NCI-H2081 (cell line): ENCODE data around the gene FAM13B.
"Not testable (repeated sequence)": the region's sequence is repeated elsewhere in the genome, so short reads cannot be mapped to it uniquely, and the experiment has no call there.

Source experiments
- DNase-seq, 2 experiments: peaks; one replicate each; lab custom pipeline; 2025; lab: John Stamatoyannopoulos, UW

FAM13B gene

DNA sequence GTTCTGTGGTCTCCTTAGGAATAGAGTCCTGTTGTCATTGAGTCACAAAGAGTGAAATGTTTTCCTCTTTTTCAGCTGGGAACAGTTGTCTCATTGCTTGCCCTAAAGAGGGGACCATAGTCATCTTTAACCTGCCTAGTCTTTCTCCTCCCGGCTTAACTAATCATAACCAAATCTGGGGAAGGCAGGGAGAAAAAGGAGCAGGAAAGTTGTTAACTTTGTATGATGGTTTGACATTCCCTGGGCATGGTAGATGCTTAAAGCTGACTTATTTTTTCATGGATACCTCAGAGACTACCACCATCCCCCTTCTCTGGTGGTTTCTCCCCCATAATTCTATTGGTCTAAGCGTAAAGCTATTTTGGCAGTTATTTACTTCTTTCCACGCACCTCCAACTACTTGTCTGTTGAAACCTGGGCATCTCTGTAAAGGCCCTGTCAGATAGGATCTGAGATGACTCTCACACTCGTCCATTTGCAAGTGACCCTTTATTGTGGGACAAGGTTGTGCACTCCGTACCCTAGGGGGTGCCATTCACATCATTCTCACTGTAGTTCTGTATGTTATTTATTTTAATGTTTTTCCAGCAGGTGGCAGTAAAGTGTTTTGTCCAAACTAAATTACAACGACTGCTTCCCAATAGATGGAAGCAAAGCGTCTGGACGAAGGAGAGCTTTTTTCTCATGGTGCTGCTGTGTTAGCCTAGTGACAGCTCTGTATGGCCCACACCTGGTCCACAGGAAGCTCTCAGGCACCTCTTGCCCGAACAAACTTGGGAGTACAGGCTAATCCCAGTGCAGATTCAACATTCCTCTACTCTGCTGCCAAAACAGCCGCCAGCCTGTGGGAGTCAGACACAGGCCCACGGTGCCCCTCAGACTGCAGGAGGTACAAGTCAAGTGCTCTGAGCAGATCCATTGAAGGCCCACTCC is 3.0 kb upstream of the FAM13B start:
- peak; percentile 73 to 82 for DNase-seq

DNA sequence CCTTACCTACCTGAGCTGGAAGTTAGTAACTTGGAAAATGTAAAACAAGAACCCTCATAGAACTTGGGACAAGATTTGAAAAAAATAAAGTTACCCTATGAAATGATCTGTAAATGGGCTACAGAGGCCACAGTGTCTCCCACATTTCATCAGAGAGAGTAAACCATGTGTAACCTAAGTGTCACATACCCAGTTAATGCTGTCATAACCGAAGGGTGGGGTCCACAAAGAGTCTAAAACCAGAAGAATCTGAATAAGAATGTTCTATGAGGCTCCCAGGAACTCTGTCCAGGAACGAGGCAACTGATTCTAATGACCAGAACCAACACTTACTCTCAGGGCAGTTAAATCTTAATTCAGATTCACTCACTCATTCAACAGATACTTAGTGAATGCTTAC is 1.0 kb upstream of the FAM13B start:
- no peak for DNase-seq

DNA sequence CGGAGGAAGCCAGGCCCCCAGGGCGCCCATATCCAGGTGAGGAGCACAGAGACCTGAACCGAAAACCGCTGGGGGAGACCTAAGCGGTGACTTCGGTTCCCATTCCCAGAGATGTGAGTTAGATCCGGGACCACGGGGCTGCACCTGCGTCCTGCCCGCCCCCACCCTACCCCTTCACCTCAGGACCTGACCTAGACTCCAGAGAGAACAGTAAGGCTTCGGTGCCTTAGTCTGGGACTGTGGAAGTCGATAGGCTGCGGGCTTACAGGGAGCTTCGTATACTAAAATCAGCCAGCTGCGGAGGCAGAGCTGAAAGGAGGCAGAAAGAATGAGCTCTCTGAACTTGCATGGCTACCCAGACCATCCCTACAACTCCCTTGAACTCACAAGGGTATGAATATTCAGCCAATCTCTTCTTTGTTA is 518 bp upstream of the FAM13B start:
- DNase-seq: peak in 1 of 2 experiments; percentile 29

DNA sequence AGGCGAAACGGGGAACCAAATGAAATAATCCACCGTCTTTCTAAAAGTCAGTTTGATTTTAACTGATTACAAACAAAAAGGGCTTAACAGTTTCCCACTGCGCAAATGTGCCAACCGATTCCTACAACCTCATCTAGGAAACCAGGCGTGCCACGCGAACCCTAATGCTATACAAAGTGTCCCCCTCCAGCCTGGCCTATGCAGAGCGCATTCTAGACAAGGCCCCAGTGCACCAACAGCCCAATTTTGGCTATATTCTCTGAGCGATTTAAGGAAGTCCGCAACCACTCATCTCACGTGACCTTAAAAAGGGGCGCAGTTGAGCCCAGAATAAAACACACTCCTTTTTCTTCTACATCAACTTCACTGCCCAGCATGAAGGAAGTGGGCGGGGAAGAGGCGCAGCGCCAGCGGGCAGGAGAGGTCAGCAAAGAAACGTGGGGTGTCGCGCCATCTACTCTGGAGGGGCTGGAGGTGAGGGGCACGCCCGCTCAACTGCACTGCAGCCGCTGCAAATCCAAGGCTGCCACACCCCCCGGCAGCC is 779 bp downstream of the FAM13B start:
- DNase-seq: peak; percentile 0 to 33

DNA sequence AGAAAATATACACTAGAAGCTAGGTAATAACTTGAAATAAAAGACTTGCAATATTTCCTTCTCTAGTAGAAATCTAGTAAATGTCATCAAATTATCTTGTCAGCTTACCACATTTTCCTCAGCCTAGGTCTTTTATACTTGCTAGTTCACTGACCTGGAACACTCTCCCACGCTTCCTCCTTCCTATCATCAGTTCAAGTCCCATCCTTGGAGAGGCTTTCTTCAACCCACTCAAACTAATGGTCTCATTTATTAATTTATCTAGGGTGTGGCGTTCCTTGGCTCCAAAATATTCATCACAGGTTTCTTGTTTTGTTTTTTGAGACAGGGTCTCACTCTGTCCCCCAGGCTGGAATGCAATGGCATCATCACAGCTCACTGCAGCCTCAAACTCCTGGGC is 2.9 kb downstream of the FAM13B start:
- no peak for DNase-seq

DNA sequence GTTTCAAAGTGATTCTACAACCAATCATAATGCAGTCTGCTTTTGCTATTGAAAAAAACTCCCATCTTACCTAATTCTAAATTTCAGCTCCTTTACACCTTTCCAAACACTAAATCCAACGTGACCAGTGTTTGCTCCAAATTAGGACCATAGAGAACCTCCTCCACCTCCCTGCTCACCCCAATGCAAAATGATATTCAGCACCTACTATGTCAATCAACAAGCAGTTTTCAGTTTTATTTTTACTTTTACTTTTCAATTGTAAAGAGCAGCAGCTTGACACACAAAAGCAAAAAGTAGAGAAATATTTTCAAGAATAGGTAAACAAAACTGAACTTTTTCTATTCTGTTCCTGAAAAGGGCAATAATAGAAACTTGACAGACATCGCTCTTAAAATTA is 3.4 kb downstream of the FAM13B start:
- no peak for DNase-seq

DNA sequence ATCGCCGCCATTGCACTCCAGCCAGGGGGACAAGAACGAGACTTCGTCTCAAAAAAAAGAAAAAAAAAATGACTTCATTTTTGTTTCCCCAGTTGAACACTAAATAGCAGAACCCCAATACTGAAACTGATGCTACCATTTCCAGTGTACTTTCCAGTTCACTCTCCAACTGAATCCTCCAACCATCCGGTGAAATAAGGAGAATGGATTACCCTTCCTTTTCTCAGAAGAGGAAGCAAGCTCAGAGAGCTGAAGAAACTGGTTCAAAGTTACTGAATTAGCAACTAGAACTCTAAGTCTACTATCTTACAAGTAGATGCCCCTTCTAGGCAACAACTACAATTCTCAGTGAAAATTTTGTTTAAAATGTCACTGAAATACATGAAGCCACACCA is 3.9 kb downstream of the FAM13B start:
- no peak for DNase-seq

DNA sequence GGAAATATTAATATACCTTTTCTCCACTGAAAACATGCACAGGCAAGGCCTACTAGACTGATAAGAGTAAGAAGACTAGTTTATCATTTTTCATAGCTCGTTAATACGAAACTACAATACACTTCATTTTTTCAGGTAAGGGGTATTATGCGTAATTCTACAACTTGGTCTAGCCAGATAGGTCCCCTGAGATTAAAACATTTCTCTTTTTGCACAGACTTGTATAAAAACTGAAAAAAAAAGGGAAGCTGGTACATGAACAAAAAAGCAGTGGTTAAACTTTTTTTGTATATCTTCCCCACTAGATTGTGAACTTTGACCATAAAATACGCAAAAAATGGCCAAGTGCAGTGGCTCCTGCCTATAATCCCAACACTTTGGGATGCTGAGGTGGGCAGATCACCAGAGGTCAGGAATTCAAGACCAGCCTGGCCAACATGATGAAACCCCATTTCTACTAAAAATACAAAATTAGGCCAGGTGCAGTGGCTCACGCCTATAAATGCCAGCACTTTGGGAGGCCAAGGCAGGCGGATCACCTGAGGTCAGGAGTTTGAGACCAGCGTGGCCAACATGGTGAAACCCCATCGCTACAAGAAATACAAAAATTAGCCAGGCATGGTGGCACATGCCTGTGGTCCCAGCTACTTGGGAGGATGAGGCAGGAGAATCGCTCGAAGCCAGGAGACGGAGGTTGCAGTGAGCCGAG is 4.5 kb downstream of the FAM13B start:
- DNase-seq: not testable (repeated sequence)

DNA sequence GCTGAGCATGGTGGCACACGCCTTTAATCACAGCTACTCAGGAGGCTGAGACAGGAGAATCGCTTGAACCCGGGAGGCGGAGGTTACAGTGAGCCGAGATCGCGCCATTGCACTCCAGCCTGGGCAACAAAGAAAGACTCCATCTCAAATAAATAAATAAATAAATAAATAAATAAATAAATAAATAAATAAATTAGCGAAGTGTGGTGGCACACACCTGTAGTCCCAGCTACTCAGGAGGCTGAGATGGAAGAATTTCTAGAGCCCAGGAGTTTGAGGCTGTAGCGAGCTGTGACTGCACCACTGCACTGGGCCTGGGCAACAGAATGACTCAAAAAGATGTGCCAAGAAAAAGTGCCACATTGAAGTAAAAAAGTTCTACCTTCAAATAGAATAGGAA is 6.1 kb downstream of the FAM13B start:
- DNase-seq: not testable (repeated sequence)

DNA sequence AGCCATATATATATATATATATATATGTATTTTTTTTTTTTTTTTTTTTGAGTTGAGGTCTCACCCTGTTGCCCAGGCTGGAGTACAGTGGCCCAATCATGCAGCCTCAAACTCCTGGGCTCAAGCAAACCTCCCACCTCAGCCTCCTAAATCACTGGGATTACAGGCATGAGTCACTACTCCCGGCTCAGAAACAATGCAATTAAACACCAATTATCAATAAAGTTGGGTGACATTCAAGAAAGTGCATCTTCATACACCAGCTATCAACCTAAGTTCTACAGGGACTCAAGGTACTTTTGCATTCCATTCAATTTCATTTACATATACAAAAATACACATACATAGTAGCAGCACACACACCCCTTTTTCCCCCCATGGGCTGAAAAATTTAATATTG is 7.6 kb downstream of the FAM13B start:
- no peak for DNase-seq

DNA sequence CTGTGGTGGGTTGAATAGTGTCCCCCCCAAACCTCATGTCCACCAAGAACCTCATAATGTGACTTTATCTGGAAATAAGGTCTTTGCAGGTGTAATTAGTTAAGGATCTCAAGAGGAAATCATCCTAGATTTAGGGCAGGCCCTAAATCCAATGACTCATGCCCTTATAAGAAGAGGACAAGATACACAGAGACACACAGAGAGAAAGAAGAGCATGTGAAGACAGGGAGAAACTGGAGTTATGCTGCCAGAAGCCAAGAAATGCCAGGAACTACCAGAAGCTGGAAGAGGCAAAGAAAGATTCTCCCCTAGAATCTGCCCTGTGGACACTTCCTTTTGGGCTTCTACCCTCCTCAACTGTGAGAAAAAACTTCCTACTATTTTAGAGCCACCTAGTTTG is 8.8 kb downstream of the FAM13B start:
- no peak for DNase-seq

DNA sequence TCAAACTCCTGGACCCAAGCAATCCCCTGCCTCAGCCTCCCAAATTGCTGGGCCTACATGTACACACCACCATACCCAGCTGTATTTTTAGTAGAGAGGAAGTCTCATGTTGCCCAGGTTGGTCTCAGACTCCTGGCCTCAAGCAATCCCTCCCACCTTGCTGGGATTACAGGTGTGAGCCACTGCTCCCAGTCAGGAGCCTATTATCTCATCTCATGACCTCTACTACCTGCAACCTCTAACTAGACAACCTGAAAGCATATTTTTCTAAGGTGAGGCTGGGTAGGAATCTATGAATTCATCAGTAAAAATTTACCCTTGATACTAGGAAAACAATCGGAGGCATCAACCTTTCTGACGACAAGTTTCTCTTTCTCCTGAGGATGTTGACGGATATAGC is 10.0 kb downstream of the FAM13B start:
- no peak for DNase-seq

DNA sequence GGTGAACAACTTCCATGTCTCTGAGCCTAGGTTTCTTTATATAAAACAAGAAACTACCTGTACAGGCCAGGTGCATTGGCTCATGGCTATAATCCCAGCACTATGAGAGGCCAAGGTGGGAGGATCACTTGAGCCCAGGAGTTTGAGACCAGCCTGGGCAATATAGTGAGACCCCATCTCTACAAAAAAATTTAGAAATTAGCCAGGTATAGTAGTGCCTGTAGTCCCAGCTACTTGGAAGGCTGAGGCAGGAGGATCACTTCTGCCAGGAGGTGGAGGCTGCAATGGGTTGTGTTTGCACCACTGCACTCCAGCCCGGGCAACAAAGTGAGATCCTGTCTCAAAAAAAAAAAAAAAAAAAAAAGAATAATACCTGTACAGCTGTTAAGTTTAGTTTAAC is 11.1 kb downstream of the FAM13B start:
- no peak for DNase-seq

DNA sequence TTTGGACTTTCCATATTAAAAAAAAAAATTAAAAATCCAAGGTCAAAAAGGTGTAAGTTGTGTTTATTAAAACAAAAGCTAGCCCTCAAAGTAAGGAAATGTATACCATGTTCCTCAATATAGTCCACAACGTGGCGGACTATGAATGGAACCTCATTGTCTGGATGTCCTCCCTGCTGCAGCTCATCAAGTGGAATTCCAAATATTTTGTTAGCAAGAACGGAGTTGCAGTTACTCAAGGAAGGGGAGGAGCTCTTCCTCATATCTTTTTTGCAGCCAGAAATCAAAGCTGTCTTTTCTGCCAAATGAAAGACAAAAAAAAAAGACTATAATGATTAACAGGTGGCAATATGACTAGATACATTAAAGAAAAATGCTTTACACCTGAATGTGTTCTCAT is 14.0 kb downstream of the FAM13B start:
- DNase-seq: no peak

DNA sequence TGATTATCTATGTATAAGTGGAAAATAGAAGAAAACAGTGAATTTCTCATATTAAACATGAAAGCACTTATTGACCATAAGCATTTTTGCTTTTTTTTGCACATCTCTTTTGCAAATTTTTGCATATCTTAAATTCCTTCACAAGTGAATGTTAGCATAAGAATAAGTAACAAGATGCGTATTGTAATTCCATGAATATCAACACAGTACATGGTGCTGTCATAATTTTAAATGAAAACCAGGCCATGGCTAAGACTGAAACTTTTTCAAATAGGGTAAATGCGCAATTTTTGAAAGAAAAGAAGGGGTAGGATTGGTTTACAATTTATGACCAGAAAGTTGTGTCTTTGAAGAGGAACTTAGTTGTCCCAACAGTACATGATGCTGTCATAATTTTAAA is 17.0 kb downstream of the FAM13B start:
- no peak for DNase-seq

DNA sequence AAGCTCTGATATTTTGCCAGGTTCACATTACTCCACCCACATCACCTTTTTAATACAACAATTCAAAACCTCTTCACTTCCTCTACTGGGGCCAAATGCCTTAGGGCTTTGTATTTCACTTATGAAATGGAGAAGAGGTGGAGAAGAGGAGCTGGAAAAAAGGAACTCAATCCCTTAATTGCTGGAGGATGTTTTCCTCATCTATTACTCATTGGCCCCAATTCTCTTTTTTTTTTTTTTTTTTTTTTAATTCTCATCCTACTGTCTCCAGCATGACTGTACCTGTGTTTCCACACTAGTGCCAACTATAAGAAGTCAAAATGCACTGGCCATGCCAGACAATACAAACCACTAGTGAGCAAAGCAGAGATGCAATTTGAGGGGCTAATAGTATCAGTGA is 20.9 kb downstream of the FAM13B start:
- no peak for DNase-seq

DNA sequence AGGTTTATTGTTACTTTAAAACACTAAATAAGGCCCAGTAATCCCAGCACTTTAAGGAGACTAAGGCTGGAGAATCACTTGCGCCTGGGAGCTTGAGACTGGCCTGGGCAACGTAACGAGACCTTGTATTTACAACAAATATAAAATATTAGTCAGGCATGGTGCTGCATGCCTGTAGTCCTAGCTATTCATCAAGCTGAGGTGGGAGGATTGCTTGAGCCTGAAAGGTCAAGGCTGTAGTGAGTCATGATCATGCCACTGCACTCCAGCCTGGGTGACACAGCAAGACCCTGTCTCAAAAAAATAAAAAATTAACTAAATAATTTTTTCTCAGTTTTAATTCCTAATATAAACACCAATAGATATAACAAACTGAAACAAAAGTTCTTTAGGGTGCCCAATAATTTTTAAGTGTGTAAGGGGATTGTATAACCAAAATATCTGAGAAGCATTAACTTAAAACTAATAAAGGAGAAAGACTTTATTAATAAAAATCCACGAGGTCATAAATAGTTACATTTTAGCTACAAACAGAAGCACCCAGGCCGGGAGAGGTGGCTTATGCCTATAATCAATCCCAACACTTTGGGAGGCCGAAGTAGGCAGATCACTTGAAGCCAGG is 32.7 kb downstream of the FAM13B start:
- no peak for DNase-seq

DNA sequence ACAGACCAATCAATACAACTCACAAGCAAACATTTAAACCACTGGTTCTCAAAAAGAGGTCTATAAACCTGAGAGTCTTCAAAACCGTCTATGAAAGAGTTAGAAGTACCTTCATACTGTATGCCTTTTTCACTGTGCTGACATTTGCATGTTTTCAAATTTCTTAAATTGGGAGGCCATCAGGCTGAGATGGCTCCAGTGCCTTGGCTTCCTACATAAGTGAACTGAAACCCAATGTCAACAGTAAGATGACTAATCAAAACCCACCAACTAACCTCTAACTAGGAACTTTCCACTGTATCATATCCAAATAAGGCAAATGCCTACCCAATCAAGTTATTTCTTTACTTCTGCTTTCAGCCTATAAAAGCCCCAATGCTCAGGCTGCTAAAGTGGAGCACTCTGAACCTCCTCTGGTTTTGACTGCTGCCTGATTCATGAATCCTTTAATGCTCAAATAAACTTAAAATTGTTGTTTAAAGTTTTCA is 35.1 kb downstream of the FAM13B start:
- DNase-seq: no peak

DNA sequence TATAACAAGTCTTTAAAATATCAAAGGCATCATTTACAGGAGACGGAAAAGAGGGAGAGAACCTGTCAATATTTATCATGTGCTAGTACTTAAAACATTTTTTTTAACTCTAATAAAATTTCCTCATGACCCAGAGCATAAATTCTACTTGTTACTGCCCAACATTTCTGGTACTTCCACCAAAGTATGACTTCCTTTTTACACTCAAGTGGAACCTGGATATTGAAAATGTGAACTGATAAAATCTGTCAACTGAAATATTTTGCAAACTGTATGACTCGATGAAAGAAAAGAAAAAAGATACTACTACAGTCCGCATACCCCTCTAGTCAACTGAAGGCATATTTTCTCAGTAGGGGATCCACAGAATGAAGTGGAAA is 37.1 kb downstream of the FAM13B start:
- no peak for DNase-seq

DNA sequence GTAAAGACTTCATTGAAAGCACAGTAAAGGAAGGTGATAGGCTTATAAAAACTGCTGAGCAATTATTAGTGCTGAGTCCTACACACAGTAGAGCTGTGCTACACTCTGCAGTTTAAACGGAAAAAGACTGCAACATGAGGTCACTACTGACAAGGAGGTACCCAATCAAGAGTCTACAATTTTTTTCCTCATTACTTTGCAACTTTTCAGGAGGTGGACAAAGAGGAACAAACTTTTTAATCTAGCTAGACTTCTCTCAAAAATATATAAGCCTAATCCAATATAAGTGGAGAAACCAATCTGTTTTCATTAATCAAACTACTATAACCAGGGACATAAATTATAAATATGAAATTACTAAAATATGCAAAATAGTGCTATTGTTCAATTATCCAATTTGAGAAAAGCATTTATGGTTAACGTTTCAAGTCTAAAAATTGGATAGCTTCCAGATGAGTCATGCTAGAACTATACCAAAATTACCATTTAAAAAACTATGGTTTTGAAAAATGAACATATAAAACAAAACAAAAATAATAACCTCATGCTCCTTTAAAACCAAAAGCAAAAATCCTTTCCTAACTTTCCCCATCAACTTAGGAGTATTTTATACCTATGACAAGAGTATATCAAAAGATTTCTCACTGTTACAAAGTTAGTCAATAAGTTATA is 37.7 kb downstream of the FAM13B start:
- DNase-seq: no peak

DNA sequence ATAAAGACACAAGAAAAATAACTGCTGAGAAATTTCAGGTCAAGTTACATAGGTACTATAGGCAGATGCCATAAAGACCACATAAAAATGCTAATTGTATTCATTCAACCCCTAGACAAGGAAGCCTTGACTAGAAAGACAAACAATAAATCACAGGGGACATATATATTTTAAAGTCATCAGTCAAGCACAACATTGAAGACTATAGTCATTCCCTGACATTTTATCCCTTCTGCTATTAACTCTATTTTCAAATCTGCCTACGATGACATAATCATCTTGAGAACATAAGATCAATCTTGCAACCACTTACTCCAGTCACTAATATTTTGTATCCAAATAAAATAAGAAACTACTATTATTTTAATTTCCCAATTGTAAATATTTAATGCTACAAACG is 38.3 kb downstream of the FAM13B start:
- DNase-seq: no peak

DNA sequence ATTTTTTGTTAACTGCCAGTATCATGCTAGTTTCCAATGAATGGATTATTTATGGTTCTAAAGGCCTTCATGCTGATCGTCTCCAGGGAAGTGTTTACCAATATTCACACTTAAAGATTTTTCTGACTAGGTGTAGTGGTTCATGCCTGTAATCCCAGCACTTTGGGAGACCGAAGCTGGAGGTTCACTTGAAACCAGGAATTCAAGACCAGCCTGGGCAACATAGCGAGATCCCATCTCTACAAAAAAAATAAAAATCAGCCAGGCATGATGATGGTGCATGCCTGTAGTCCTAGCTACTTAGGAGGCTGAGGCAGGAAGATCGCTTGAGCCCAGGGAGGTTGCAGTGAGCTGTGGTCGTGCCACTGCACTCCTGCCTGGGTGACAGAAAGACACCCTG is 43.5 kb downstream of the FAM13B start:
- DNase-seq: no peak
